ENCODE results near the gene ATP5F1A. TPM values are rescaled to one million over a fixed set of nuclear protein-coding genes. Genes with fewer than 3 reads are reported as not detected.
"Not testable (repeated sequence)": the region's sequence is repeated elsewhere in the genome, so short reads cannot be mapped to it uniquely, and the experiment has no call there.

The ATP5F1A gene
- polyA plus RNA-seq, 5 donors, result 446 to 498 (median 471) TPM

- DNase-seq, result no peak
Measured at GRCh38 chr18:46050268-46050667, 47.8 kb downstream of the ATP5F1A start.

GRCh38 chr18:46048641-46049040 is 49.5 kb downstream of the ATP5F1A start:
- no peak for DNase-seq

- DNase-seq, result not testable (repeated sequence)
Measured at GRCh38 chr18:46047369-46047768, 50.7 kb downstream of the ATP5F1A start.

GRCh38 chr18:46046688-46047087 is 51.4 kb downstream of the ATP5F1A start:
- DNase-seq, result no peak

GRCh38 chr18:46046126-46046525 is 52.0 kb downstream of the ATP5F1A start:
- no peak for DNase-seq

- no peak for DNase-seq
Measured at GRCh38 chr18:46042571-46043123, 55.4 kb downstream of the ATP5F1A start.

GRCh38 chr18:46040747-46041104 is 57.4 kb downstream of the ATP5F1A start:
- no peak for DNase-seq

- DNase-seq, result no peak
Measured at GRCh38 chr18:46040033-46040746, 57.9 kb downstream of the ATP5F1A start.

GRCh38 chr18:46037512-46038305 is 60.4 kb downstream of the ATP5F1A start:
- DNase-seq, result no peak

- no peak for DNase-seq
Measured at GRCh38 chr18:46035696-46036680, 62.1 kb downstream of the ATP5F1A start.

- no peak for DNase-seq
Measured at GRCh38 chr18:46034230-46034629, 63.9 kb downstream of the ATP5F1A start.

- DNase-seq, result no peak
Measured at GRCh38 chr18:46031741-46032140, 66.4 kb downstream of the ATP5F1A start.

Other genes starting within 250 kb of the ATP5F1A start
- gene EPG5, start 131.0 kb downstream of the ATP5F1A start, polyA plus RNA-seq (ENCODE audit: insufficient read depth in 1 of 5, insufficient read length in 5 of 5, low replicate concordance in 1 of 5), result 10 to 100 TPM; 19.4 to 34.6 (median 33.6) TPM
- gene PSTPIP2, start 26.0 kb downstream of the ATP5F1A start, polyA plus RNA-seq (ENCODE audit: insufficient read depth in 1 of 5, insufficient read length in 5 of 5, low replicate concordance in 1 of 5), result 1 to 10 TPM; 3.5 to 8.7 (median 7.6) TPM
- 10 to 100 TPM; 41.1 to 62.4 (median 52.7) TPM for gene HAUS1, start 6.1 kb upstream of the ATP5F1A start, polyA plus RNA-seq (ENCODE audit: insufficient read depth in 1 of 5, insufficient read length in 5 of 5, low replicate concordance in 1 of 5)

Data from right lung (tissue), 5 donors.